ENCODE measurements around the gene STK36.

DNA sequence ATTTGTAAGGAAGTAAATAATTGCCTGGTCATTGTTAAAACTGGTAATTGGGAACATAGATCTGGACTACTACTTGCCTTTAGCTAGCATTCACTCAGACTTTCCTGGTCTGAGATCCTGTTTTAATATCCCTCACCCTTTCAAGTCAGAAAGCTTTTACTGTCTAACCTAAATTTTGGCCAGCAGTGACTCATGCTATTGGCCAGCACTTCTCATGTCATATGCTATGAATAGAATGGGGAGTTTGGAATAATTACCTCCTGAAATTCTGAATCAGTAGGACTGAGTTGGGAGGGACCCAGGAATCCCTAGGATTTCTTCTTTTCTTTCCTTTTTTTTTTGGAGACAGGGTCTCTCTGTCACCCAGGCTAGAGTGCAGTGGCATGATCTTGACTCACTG, 19.3 kb downstream of the STK36 start:
- TF ChIP-seq POLR2A (IDR thresholded peaks at IDR 0.05; ENCODE audit: low read depth, low read length): no peak
- TF ChIP-seq, protein P1, sequence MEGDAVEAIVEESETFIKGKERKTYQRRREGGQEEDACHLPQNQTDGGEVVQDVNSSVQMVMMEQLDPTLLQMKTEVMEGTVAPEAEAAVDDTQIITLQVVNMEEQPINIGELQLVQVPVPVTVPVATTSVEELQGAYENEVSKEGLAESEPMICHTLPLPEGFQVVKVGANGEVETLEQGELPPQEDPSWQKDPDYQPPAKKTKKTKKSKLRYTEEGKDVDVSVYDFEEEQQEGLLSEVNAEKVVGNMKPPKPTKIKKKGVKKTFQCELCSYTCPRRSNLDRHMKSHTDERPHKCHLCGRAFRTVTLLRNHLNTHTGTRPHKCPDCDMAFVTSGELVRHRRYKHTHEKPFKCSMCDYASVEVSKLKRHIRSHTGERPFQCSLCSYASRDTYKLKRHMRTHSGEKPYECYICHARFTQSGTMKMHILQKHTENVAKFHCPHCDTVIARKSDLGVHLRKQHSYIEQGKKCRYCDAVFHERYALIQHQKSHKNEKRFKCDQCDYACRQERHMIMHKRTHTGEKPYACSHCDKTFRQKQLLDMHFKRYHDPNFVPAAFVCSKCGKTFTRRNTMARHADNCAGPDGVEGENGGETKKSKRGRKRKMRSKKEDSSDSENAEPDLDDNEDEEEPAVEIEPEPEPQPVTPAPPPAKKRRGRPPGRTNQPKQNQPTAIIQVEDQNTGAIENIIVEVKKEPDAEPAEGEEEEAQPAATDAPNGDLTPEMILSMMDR (IDR thresholded peaks at IDR 0.05; ENCODE audit: extremely low read depth in 1 of 2, insufficient read depth in 1 of 2, low read depth in 1 of 2, low read length in 2 of 2): no peak
- TF ChIP-seq, protein P2, sequence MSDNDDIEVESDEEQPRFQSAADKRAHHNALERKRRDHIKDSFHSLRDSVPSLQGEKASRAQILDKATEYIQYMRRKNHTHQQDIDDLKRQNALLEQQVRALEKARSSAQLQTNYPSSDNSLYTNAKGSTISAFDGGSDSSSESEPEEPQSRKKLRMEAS (IDR thresholded peaks at IDR 0.05; ENCODE audit: insufficient read depth, insufficient read length): no peak
- no peak for TF ChIP-seq GATA2 (IDR thresholded peaks at IDR 0.05; ENCODE audit: insufficient read depth, insufficient read length, low read depth, low read length)
- TF ChIP-seq EZH2 (IDR thresholded peaks at IDR 0.05; ENCODE audit: borderline replicate concordance, low read depth, low read length, severe bottlenecking): no peak
- no peak for TF ChIP-seq FOS (IDR thresholded peaks at IDR 0.05; ENCODE audit: borderline replicate concordance, insufficient read depth, low read length)
- TF ChIP-seq POLR2AphosphoS5 (IDR thresholded peaks at IDR 0.05; ENCODE audit: insufficient read depth, low read depth, low read length): no peak
- no peak for TF ChIP-seq MYC (IDR thresholded peaks at IDR 0.05; ENCODE audit: low read depth, low read length)
- TF ChIP-seq JUN (IDR thresholded peaks at IDR 0.05; ENCODE audit: borderline replicate concordance, insufficient read depth, insufficient read length, low read depth): no peak
